MM.1S (cell line): Measurements from ENCODE around the gene LBHD2.

Source experiments
- DNase-seq: peaks from one replicate; pipeline ENCODE4 v3.0.0-alpha.2; 2015
- H2AFZ ChIP-seq: fragments of 300-600 bp; sonication (generic); 2 replicates; pipeline ENCODE4 v1.6.0; 2016; ENCODE audit warnings: antibody characterized with exemption, low read length
- H3F3A ChIP-seq: fragments of 300-600 bp; sonication (generic); 2 replicates; pipeline ENCODE4 v1.6.1; 2016; ENCODE audit warnings: mild to moderate bottlenecking, antibody characterized with exemption, low read length, moderate library complexity, mixed read lengths; ENCODE audit not compliant: insufficient read depth
- H3K27ac ChIP-seq: fragments of 300-600 bp; sonication (generic); 2 replicates; pipeline ENCODE4 v1.5.1; 2016; ENCODE audit warnings: mild to moderate bottlenecking, low read length
- H3K27me3 ChIP-seq: fragments of 300-600 bp; sonication (generic); replicated peaks from 2 replicates; pipeline ENCODE4 v1.6.0; 2016; ENCODE audit warnings: low read length; ENCODE audit not compliant: insufficient read depth
- H3K36me3 ChIP-seq: fragments of 300-600 bp; sonication (generic); replicated peaks from 2 replicates; pipeline ENCODE4 v1.6.1; 2016; ENCODE audit warnings: mild to moderate bottlenecking, low read length, mixed read lengths; ENCODE audit not compliant: insufficient read depth
- H3K4me1 ChIP-seq: fragments of 300-600 bp; sonication (generic); 2 replicates; pipeline ENCODE4 v1.6.1; 2016; ENCODE audit warnings: low read length, mixed read lengths
- H3K4me2 ChIP-seq: fragments of 300-600 bp; sonication (generic); 2 replicates; pipeline ENCODE4 v1.6.0; 2016; ENCODE audit warnings: low read depth, low read length
- H3K4me3 ChIP-seq: fragments of 300-600 bp; sonication (generic); 2 replicates; pipeline ENCODE4 v1.5.1; 2016; ENCODE audit warnings: low read length, mixed read lengths
- H3K79me2 ChIP-seq: fragments of 300-600 bp; sonication (generic); 2 replicates; pipeline ENCODE4 v1.6.1; 2016; ENCODE audit warnings: mixed run types, low read length, mixed read lengths
- H3K9ac ChIP-seq: fragments of 300-600 bp; sonication (generic); 2 replicates; pipeline ENCODE4 v1.6.1; 2016; ENCODE audit warnings: low read length, mixed read lengths
- H3K9me2 ChIP-seq: fragments of 300-600 bp; sonication (generic); replicated peaks from 2 replicates; pipeline ENCODE4 v1.6.1; 2016; ENCODE audit warnings: mild to moderate bottlenecking, low read length, mixed read lengths; ENCODE audit not compliant: insufficient read depth
- H3K9me3 ChIP-seq: fragments of 300-600 bp; sonication (generic); replicated peaks from 2 replicates; pipeline ENCODE4 v1.6.1; 2016; ENCODE audit warnings: mild to moderate bottlenecking, low read length, mixed read lengths; ENCODE audit not compliant: insufficient read depth
- H4K20me1 ChIP-seq: fragments of 300-600 bp; sonication (generic); 2 replicates; pipeline ENCODE4 v1.6.1; 2016; ENCODE audit warnings: mild to moderate bottlenecking, low read length, moderate library complexity, mixed read lengths; ENCODE audit not compliant: insufficient read depth
- CTCF ChIP-seq: fragments of 300-600 bp; sonication (generic); IDR thresholded peaks from 2 replicates; pipeline ENCODE4 v1.5.1; 2016; ENCODE audit warnings: antibody characterized with exemption, low read length, mixed read lengths
- EZH2 ChIP-seq: fragments of 300-600 bp; sonication (generic); optimal IDR thresholded peaks from 2 replicates; pipeline ENCODE3; 2017; ENCODE audit warnings: low read depth, mild to moderate bottlenecking, antibody characterized with exemption, low read length, mixed read lengths
- EZH2phosphoT487 ChIP-seq: fragments of 300-600 bp; sonication (generic); IDR thresholded peaks from 2 replicates; pipeline ENCODE4 v1.6.1; 2018; ENCODE audit warnings: antibody characterized with exemption, low read length

The LBHD2 gene

GRCh38 chr14:103126088-103126872 is 42.3 kb downstream of the LBHD2 start:
- Histone ChIP-seq H3K27me3 (peaks cover 15% of the 10 kb centered on the region), H3K4me2 (no peak overlapping the region), H3K9me2 (no peaks in the 10 kb centered on the region), H3K9me3 (no peaks in the 10 kb centered on the region), H2AFZ (no peak overlapping the region), H3K79me2 (no peaks in the 10 kb centered on the region), H3K4me1 (no peaks in the 10 kb centered on the region), H3K27ac (no peak overlapping the region), H3K9ac (no peak overlapping the region), H3K36me3 (no peaks in the 10 kb centered on the region), H3K4me3 (no peak overlapping the region), H4K20me1 (no peaks in the 10 kb centered on the region), H3F3A (no peaks in the 10 kb centered on the region)
- DNase-seq: no peak
- TF ChIP-seq EZH2: no peak
- no peak for TF ChIP-seq EZH2phosphoT487
- no peak for TF ChIP-seq CTCF

DNA sequence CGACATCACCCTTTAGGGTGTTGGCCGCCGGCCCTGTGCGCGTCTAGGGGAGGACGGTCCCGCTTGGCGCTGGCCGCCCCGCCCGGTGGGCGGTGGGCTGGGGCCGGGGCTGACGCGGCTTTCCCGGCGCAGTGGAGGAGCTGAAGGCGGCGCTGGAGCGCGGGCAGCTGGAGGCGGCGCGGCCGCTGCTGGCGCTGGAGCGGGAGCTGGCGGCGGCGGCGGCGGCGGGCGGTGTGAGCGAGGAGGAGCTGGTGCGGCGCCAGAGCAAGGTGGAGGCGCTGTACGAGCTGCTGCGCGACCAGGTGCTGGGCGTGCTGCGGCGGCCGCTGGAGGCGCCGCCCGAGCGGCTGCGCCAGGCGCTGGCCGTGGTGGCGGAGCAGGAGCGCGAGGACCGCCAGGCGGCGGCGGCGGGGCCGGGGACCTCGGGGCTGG is 42.9 kb downstream of the LBHD2 start:
- H3K4me1 ChIP-seq: no peaks in the 10 kb centered on the region

GRCh38 chr14:103127356-103127755 is 43.3 kb downstream of the LBHD2 start:
- no peaks in the 10 kb centered on the region for H3K79me2 ChIP-seq
- H4K20me1 ChIP-seq: no peaks in the 10 kb centered on the region
- H3K9me3 ChIP-seq: no peaks in the 10 kb centered on the region
- no peak overlapping the region for H3K9ac ChIP-seq
- H3K27ac ChIP-seq: no peak overlapping the region
- H3K9me2 ChIP-seq: no peaks in the 10 kb centered on the region
- TF ChIP-seq EZH2phosphoT487 (no peak), CTCF (no peak)
- DNase-seq: no peak
- no peaks in the 10 kb centered on the region for H3K36me3 ChIP-seq
- no peak overlapping the region for H3K4me2 ChIP-seq
- H2AFZ ChIP-seq: no peak overlapping the region
- no peaks in the 10 kb centered on the region for H3K4me1 ChIP-seq
- peaks cover 11% of the 10 kb centered on the region for H3K27me3 ChIP-seq
- H3F3A ChIP-seq: no peaks in the 10 kb centered on the region
- H3K4me3 ChIP-seq: no peak overlapping the region

More for the DNA sequence above, 42.9 kb downstream of the LBHD2 start:
- Histone ChIP-seq H4K20me1 (no peaks in the 10 kb centered on the region), H3K27ac (no peak overlapping the region), H3K36me3 (no peaks in the 10 kb centered on the region), H3F3A (no peaks in the 10 kb centered on the region), H3K4me3 (no peak overlapping the region), H3K9me2 (no peaks in the 10 kb centered on the region), H3K27me3 (peaks cover 15% of the 10 kb centered on the region), H3K79me2 (no peaks in the 10 kb centered on the region), H3K9me3 (no peaks in the 10 kb centered on the region), H3K4me2 (no peak overlapping the region), H2AFZ (no peak overlapping the region), H3K9ac (no peak overlapping the region)
- DNase-seq: no peak
- no peak for TF ChIP-seq EZH2phosphoT487
- TF ChIP-seq CTCF: no peak
- TF ChIP-seq EZH2: no peak
